Astrocyte (in vitro differentiated cells and primary cell): Measurements from ENCODE around the gene JPT2.

ENCODE experiments used
- CTCF ChIP-seq: IDR thresholded peaks from 2 replicates; pipeline ENCODE4 v1.5.1; 2011; ENCODE audit warnings: low read depth, mild to moderate bottlenecking, inconsistent platforms, low read length, moderate library complexity; ENCODE audit not compliant: insufficient read depth
- EZH2 ChIP-seq: IDR thresholded peaks from 2 replicates; pipeline ENCODE4 v1.6.1; 2012; ENCODE audit warnings: mild to moderate bottlenecking, low read length, inconsistent platforms; ENCODE audit not compliant: insufficient read depth

DNA sequence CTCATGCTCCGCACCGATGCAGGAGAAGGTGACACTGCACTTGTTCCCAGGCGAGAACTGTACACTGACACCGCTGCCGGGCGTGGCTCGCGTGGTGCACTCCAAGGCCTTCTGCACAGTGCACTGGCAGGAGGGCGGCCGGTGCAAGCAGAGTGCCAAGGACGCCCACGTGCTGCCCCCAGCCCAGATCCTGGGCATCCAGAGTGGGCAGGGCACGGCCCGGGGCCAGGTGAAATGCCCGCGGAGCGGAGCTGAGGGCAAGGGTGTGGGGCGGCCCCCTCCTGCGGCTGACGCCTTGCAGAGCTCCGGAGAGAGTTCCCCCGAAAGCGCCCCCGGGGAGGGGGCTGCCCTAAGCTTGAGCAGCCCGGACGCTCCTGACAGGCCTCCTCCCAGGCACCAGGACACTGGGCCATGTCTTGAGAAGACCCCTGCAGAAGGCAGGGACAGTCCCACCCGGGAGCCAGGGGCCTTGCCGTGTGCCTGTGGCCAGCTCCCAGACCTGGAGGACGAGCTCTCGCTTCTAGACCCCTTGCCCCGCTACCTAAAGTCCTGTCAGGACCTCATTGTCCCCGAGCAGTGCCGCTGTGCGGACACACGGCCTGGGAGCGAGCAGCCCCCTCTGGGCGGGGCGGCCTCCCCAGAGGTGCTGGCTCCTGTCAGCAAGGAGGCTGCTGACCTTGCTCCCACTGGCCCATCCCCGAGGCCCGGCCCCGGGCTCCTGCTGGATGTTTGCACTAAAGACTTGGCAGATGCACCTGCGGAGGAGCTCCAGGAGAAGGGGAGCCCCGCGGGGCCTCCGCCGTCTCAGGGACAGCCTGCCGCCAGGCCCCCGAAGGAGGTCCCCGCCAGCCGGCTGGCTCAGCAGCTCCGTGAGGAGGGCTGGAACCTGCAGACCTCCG, 21.9 kb upstream of the JPT2 start:
- TF ChIP-seq CTCF (no peak), EZH2 (no peak)
